IMR-90 (cell line): ENCODE results near the gene NTSR1. TPM values are rescaled to one million over a fixed set of nuclear protein-coding genes. Genes with fewer than 3 reads are reported as not detected.

Experiments
- ATAC-seq: fragments of 200-7000 bp; cut with Tn5 transposase; 2 replicates; pipeline ENCODE4 v1.9.1; 2020; ENCODE audit warnings: low read depth, mild to moderate bottlenecking, moderate library complexity
- BruUV-seq: library from RNA; stranded (reverse); fragments of 400-500 nt; replicated peaks from 2 replicates; lab custom pipeline; 2021; lab: Mats Ljungman, UMichigan
- CTCF ChIA-PET: fragments of 300-600 bp; formaldehyde crosslinking; extraction: SDS; loops from one replicate; lab custom pipeline; 2021; ENCODE audit warnings: antibody characterized with exemption; lab: Yijun Ruan, JAX
- POLR2A ChIA-PET: fragments of 300-600 bp; sonication (Branson Sonifier 250); formaldehyde crosslinking; loops from one replicate; lab custom pipeline; 2022; ENCODE audit warnings: antibody characterized with exemption; ENCODE audit not compliant: unreplicated experiment; lab: Charles Lee
- DNase-seq: peaks from one replicate; pipeline ENCODE4 v3.0.0; 2013
- H2AFZ ChIP-seq: replicated peaks from 2 replicates; pipeline ENCODE3; 2013; ENCODE audit warnings: low read length, mild to moderate bottlenecking; ENCODE audit not compliant: poor library complexity
- H2AK5ac ChIP-seq: 2 replicates; pipeline ENCODE4 v1.6.1; 2013; ENCODE audit warnings: low read depth, low read length, inconsistent platforms
- H2AK9ac ChIP-seq: replicated peaks from 2 replicates; pipeline ENCODE3; 2013; ENCODE audit warnings: mild to moderate bottlenecking, low read depth, low read length, moderate library complexity; ENCODE audit not compliant: poor library complexity
- H2BK120ac ChIP-seq: 2 replicates; pipeline ENCODE4 v1.6.1; 2013; ENCODE audit warnings: low read depth, low read length, inconsistent platforms
- H2BK15ac ChIP-seq: 3 replicates; pipeline ENCODE4 v1.6.1; 2013; ENCODE audit warnings: low read depth, low read length, inconsistent platforms
- H2BK20ac ChIP-seq: 2 replicates; pipeline ENCODE4 v1.6.1; 2013; ENCODE audit warnings: low read depth, mild to moderate bottlenecking, inconsistent platforms, low read length, moderate library complexity
- H2BK5ac ChIP-seq: 2 replicates; pipeline ENCODE4 v1.6.1; 2013; ENCODE audit warnings: mild to moderate bottlenecking, low read depth, low read length, inconsistent platforms; ENCODE audit not compliant: poor library complexity, severe bottlenecking
- H3K14ac ChIP-seq: replicated peaks from 2 replicates; pipeline ENCODE4 v1.6.1; 2013; ENCODE audit warnings: low read depth, low read length, inconsistent platforms
- H3K18ac ChIP-seq: 2 replicates; pipeline ENCODE4 v1.6.1; 2013; ENCODE audit warnings: low read depth, low read length, control low read depth
- H3K23ac ChIP-seq: 2 replicates; pipeline ENCODE4 v1.6.1; 2013; ENCODE audit warnings: low read depth, low read length, inconsistent platforms
- H3K27ac ChIP-seq: 2 replicates; pipeline ENCODE4 v1.5.1; 2013; ENCODE audit warnings: mild to moderate bottlenecking, control low read depth, low read length; ENCODE audit not compliant: insufficient read depth
- H3K27me3 ChIP-seq: 2 replicates; pipeline ENCODE4 v1.6.1; 2013; ENCODE audit warnings: low read length; ENCODE audit not compliant: control insufficient read depth, insufficient read depth
- H3K36me3 ChIP-seq: 2 replicates; pipeline ENCODE4 v1.6.1; 2013; ENCODE audit warnings: low read length, mixed read lengths; ENCODE audit not compliant: control insufficient read depth, insufficient read depth
- H3K4ac ChIP-seq: 2 replicates; pipeline ENCODE4 v1.6.1; 2013; ENCODE audit warnings: low read depth, low read length, inconsistent platforms
- H3K4me1 ChIP-seq: 2 replicates; pipeline ENCODE4 v1.6.1; 2013; ENCODE audit warnings: low read length, mixed read lengths; ENCODE audit not compliant: control insufficient read depth, insufficient read depth
- H3K4me2 ChIP-seq: 2 replicates; pipeline ENCODE4 v1.6.1; 2013; ENCODE audit warnings: low read depth, mild to moderate bottlenecking, control low read depth, low read length, moderate library complexity
- H3K4me3 ChIP-seq: 2 replicates; pipeline ENCODE4 v1.5.1; 2013; ENCODE audit warnings: low read depth, mild to moderate bottlenecking, control low read depth, low read length, moderate library complexity; ENCODE audit not compliant: insufficient read depth
- H3K56ac ChIP-seq: 2 replicates; pipeline ENCODE4 v1.6.1; 2013; ENCODE audit warnings: low read length, inconsistent platforms; ENCODE audit not compliant: insufficient read depth; ENCODE audit errors: extremely low read depth
- H3K79me1 ChIP-seq, 2 experiments: 2 replicates each; pipeline ENCODE4 v1.6.1; 2013; ENCODE audit warnings: low read length in 2 of 2, inconsistent platforms in 1 of 2, low read depth in 1 of 2
- H3K9ac ChIP-seq: 2 replicates; pipeline ENCODE4 v1.6.1; 2013; ENCODE audit warnings: low read depth, low read length, control low read depth
- H3K9me1 ChIP-seq: 2 replicates; pipeline ENCODE4 v1.6.1; 2013; ENCODE audit warnings: low read length, inconsistent platforms; ENCODE audit not compliant: insufficient read depth
- H3K9me3 ChIP-seq: 2 replicates; pipeline ENCODE4 v1.6.1; 2013; ENCODE audit warnings: low read length; ENCODE audit not compliant: control insufficient read depth, insufficient read depth
- H4K20me1 ChIP-seq: 2 replicates; pipeline ENCODE4 v1.6.1; 2013; ENCODE audit warnings: low read length, inconsistent platforms; ENCODE audit not compliant: insufficient read depth
- H4K5ac ChIP-seq: 2 replicates; pipeline ENCODE4 v1.6.1; 2013; ENCODE audit warnings: mild to moderate bottlenecking, low read depth, low read length, control low read depth
- H4K8ac ChIP-seq, 2 experiments: 2 replicates each; pipeline ENCODE4 v1.6.1; 2013; ENCODE audit warnings: low read depth in 2 of 2, low read length in 2 of 2, control low read depth in 1 of 2, inconsistent platforms in 1 of 2
- H4K91ac ChIP-seq: 2 replicates; pipeline ENCODE4 v1.6.1; 2013; ENCODE audit warnings: low read depth, low read length, inconsistent platforms; ENCODE audit not compliant: insufficient read depth
- CHD1 ChIP-seq: IDR thresholded peaks from 2 replicates; pipeline ENCODE4 v1.6.1; 2012; ENCODE audit warnings: low read depth, low read length, improper control_type of control experiment
- WGBS, 2 experiments: methylation state at CpG; one replicate each; pipeline versions ENCODE4 v1.1.5 to v1.1.7; 2013; ENCODE audit warnings: missing lambda C conversion rate in 2 of 2; ENCODE audit not compliant: insufficient read length in 1 of 2; ENCODE audit errors: extremely low coverage in 2 of 2; 5-methylcytosine and 5-hydroxymethylcytosine counted together
- dilution Hi-C: fragments of 300-500 bp; cut with HindIII; formaldehyde crosslinking; loops from one replicate; pipeline ENCODE4 v1.14.3; 2018; ENCODE audit warnings: low sequenced_read_pairs; ENCODE audit not compliant: unreplicated experiment
- in situ Hi-C: fragments of 300-500 bp; cut with MboI; formaldehyde crosslinking; loops from 3 replicates; pipeline ENCODE4 v1.14.3; 2019; ENCODE audit warnings: low sequenced_read_pairs, inconsistent platforms, mixed read lengths
- intact Hi-C: fragments of 100-400 bp; cut with micrococcal nuclease; formaldehyde crosslinking; loops from 2 replicates; pipeline ENCODE4 v1.10.0; 2022
- polyA plus RNA-seq, 3 experiments: library from polyadenylated mRNA; depleted of rRNA; stranded (reverse); fragments of >200 nt; gene quantifications; 2 replicates each; pipeline ENCODE4 v1.2.3, GENCODE V29; 2012; ENCODE audit warnings: low replicate concordance in 1 of 3
- total RNA-seq: library from RNA; depleted of rRNA; stranded (reverse); fragments of >200 nt; gene quantifications from 2 replicates; pipeline ENCODE4 v1.2.3, GENCODE V29; 2012
- TF ChIP-seq, protein P1 (sequence below): conservative IDR thresholded peaks from 2 replicates; pipeline ENCODE4 v1.5.1; 2012; ENCODE audit warnings: mild to moderate bottlenecking, low read depth, low read length, improper control_type of control experiment

The NTSR1 gene
- total and polyA plus RNA-seq, 2 of the 4 experiments (the other 2 are of a cell fraction) = 0.54 to 1.8 TPM

- Histone ChIP-seq H4K91ac (no peak overlapping the region), H3K14ac (no peak overlapping the region), H2BK120ac (no peak overlapping the region), H3K79me1 (no peaks in the 10 kb centered on the region), H3K4me1 (peaks cover 15% of the 10 kb centered on the region), H3K27me3 (peaks cover 33% of the 10 kb centered on the region; the same call in 1 of the 2 replicates), H2AFZ (peak overlapping the region; percentile 84), H4K8ac (no peak overlapping the region), H3K56ac (no peak overlapping the region), H3K4me3 (no peak overlapping the region), H2AK5ac (no peak overlapping the region; the same call in 1 of the 2 replicates), H3K9me3 (no peaks in the 10 kb centered on the region), H4K20me1 (peaks cover 7% of the 10 kb centered on the region; the same call in 1 of the 2 replicates), H3K18ac (no peak overlapping the region), H4K5ac (no peak overlapping the region), H3K23ac (no peak overlapping the region), H2BK20ac (no peak overlapping the region), H3K27ac (no peak overlapping the region), H2BK5ac (no peak overlapping the region), H2AK9ac (peak overlapping the region; percentile 61), H3K4ac (no peak overlapping the region), H3K36me3 (no peaks in the 10 kb centered on the region), H3K9ac (no peak overlapping the region), H2BK15ac (no peak overlapping the region), H3K9me1 (peaks cover 24% of the 10 kb centered on the region), H3K4me2 (no peak overlapping the region)
- ChIA-PET CTCF (interaction anchor here (1.0 to 1.2 kb wide), 2 partner anchors 22 to 83 kb away, joined by 3 read pairs; no protein-coding TSS in a partner anchor), POLR2A (no interaction called here)
- intact Hi-C loops (no loop called here), dilution Hi-C loops (no loop called here), in situ Hi-C loops (no loop called here)
- DNase-seq (no peak), ATAC-seq (no peak)
- no peak for TF ChIP-seq CHD1
- TF ChIP-seq, protein P1, sequence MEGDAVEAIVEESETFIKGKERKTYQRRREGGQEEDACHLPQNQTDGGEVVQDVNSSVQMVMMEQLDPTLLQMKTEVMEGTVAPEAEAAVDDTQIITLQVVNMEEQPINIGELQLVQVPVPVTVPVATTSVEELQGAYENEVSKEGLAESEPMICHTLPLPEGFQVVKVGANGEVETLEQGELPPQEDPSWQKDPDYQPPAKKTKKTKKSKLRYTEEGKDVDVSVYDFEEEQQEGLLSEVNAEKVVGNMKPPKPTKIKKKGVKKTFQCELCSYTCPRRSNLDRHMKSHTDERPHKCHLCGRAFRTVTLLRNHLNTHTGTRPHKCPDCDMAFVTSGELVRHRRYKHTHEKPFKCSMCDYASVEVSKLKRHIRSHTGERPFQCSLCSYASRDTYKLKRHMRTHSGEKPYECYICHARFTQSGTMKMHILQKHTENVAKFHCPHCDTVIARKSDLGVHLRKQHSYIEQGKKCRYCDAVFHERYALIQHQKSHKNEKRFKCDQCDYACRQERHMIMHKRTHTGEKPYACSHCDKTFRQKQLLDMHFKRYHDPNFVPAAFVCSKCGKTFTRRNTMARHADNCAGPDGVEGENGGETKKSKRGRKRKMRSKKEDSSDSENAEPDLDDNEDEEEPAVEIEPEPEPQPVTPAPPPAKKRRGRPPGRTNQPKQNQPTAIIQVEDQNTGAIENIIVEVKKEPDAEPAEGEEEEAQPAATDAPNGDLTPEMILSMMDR = peak; percentile 16; the same call in 1 of the 2 replicates
- no TSS peak for BruUV-seq
- WGBS, 2 experiments = 17% methylated on average over 2 of the region's 20 CpGs; no CpG with 5 or more reads in 1 of the 2 experiments
Observed at GRCh38 chr20:62707921-62708521, 615 bp upstream of the NTSR1 start.
